ENCODE data around the gene PRRC1. TPM values are rescaled to one million over a fixed set of nuclear protein-coding genes. Genes with fewer than 3 reads are reported as not detected.
"Not testable (repeated sequence)": the region's sequence is repeated elsewhere in the genome, so short reads cannot be mapped to it uniquely, and the experiment has no call there.

The PRRC1 gene
- total and polyA plus RNA-seq, 8 donors = 57.5 to 95.2 (median 81.2) TPM

DNA sequence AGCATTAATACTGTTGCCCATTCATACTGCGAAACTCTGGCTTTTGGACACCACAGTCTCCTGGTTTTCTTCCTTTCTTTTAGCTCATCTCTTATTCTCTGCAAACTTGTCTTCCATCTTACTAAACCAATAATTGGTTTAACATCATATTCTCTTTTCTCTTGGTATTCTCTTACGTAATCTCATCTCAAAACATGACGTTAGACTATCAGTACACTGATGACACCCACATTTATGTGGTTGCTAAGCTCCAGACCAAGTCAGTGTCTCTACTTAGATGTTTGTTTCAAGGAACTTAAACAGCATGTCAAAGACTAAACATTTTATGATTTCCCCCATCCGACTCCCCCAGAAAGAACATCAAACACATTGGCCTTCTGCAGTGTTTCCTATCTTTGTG, 2.1 kb downstream of the PRRC1 start:
- intact Hi-C loops (cut with DNase I) = no loop called here
- TF ChIP-seq, protein P1, sequence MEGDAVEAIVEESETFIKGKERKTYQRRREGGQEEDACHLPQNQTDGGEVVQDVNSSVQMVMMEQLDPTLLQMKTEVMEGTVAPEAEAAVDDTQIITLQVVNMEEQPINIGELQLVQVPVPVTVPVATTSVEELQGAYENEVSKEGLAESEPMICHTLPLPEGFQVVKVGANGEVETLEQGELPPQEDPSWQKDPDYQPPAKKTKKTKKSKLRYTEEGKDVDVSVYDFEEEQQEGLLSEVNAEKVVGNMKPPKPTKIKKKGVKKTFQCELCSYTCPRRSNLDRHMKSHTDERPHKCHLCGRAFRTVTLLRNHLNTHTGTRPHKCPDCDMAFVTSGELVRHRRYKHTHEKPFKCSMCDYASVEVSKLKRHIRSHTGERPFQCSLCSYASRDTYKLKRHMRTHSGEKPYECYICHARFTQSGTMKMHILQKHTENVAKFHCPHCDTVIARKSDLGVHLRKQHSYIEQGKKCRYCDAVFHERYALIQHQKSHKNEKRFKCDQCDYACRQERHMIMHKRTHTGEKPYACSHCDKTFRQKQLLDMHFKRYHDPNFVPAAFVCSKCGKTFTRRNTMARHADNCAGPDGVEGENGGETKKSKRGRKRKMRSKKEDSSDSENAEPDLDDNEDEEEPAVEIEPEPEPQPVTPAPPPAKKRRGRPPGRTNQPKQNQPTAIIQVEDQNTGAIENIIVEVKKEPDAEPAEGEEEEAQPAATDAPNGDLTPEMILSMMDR (IDR thresholded peaks at IDR 0.05) = no peak
- Histone ChIP-seq H3K9me3 (peaks cover 0 to 16% of the 10 kb centered on the region in 2 donors), H3K4me3 (peak overlapping the region in 1 of 2 donors; percentile 84), H3K27me3 (no peaks in the 10 kb centered on the region), H3K4me1 (peaks cover 18 to 20% of the 10 kb centered on the region in 2 donors), H3K36me3 (peaks cover 0 to 28% of the 10 kb centered on the region in 2 donors), H3K27ac (no peak overlapping the region)
- DNase-seq (no peak), ATAC-seq (no peak)

DNA sequence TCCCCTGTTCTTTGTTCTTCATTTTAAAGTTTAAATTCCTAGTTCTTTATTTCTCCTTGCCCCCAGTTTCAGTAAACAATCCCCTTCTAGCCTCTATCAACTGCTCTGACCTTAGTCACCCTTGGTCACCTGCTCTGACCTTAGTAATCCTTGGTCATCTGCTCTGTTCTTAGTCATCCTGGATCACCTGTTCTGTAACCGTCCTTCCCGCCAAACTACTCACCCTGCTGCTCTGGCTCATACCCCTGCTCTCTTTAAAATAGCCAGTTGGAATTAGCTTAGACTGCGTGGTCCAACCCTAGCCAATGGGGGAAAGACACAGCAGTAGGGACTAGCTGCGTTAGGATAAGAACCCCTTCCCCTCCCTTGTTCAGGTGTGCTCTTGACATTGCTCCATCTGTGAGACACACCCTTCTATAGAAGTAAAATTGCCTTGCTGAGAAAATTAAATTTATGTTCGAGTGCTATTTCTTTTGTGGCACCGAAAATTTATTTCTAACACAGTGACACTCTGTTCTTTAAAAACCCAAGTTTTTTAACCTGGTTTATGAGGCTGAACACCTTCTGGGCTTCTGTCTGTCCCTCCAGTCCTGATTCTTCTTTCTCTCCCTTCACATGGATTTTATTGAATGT, 3.8 kb downstream of the PRRC1 start:
- Histone ChIP-seq H3K4me3 (no peak overlapping the region), H3K4me1 (peaks cover 18 to 20% of the 10 kb centered on the region in 2 donors), H3K36me3 (peaks cover 0 to 39% of the 10 kb centered on the region in 2 donors), H3K27me3 (no peaks in the 10 kb centered on the region), H3K27ac (no peak overlapping the region), H3K9me3 (peaks cover 0 to 16% of the 10 kb centered on the region in 2 donors)
- TF ChIP-seq, protein P1 (IDR thresholded peaks at IDR 0.05) = no peak
- intact Hi-C loops (cut with DNase I) = no loop called here
- DNase-seq = no peak
- ATAC-seq = no peak

DNA sequence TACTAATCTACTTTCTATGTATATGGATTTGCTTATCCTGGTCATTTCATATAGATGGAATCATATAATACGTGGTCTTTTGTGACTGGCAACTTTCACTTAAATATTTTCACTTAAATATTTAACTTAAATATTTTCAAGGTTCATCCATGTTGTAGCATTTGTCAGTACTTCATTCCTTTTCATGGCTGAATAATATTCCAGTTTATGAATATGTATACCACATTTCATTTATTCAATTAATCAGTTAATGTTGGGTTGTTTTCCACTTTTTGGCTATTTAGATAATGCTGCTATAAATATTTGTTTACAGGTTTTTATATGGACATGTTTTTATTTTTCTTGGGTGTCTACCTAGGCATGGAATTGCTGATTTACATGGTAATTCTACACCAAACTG, 7.7 kb downstream of the PRRC1 start:
- DNase-seq = no peak
- TF ChIP-seq, protein P1 (IDR thresholded peaks at IDR 0.05) = no peak
- peaks cover 0 to 16% of the 10 kb centered on the region in 2 donors for H3K9me3 ChIP-seq
- no peaks in the 10 kb centered on the region for H3K27me3 ChIP-seq
- H3K4me3 ChIP-seq = no peak overlapping the region
- H3K4me1 ChIP-seq = no peaks in the 10 kb centered on the region
- H3K27ac ChIP-seq = no peak overlapping the region
- ATAC-seq = no peak
- H3K36me3 ChIP-seq = peaks cover 0 to 71% of the 10 kb centered on the region in 2 donors
- intact Hi-C loops (cut with DNase I) = no loop called here

DNA sequence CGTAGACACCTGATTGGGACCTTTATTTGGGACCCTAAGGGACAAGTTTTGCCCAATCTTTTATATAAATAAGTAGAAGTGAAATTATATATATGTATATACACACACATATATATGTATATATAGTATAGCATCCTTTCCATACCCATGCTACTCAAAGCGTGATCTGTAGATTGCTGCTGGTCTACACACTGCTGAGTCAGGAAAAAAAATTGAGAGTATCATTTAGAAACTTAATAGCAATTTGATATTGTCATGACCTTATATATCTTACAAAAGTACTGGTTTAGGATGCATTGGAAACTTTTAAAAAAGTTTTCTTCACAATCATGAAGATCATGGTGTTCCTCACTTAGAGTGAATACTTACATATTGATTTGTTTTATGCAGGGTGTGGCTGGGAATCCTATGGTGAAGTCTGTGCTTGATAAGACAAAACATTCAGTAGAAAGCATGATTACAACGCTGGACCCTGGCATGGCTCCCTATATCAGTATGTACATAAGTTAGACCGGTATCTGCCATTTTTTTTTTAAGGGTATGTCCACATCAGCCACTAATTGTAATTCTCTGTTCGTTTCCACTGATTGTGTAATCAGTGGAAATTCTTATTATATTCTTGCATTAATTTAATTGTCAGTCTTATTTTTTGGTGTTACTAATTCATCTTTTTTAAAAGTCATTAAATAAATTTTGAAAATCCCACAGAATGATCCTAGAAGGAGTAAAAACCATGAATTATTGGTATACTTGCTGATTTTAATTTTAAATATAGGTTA, 12.7 kb downstream of the PRRC1 start:
- Histone ChIP-seq H3K4me1 (no peaks in the 10 kb centered on the region), H3K9me3 (no peaks in the 10 kb centered on the region), H3K4me3 (no peak overlapping the region), H3K27ac (no peak overlapping the region), H3K27me3 (no peaks in the 10 kb centered on the region), H3K36me3 (peaks cover 7 to 86% of the 10 kb centered on the region in 2 donors)
- DNase-seq (no peak), ATAC-seq (no peak)
- intact Hi-C loops (cut with DNase I) = no loop called here
- TF ChIP-seq, protein P1 (IDR thresholded peaks at IDR 0.05) = no peak

DNA sequence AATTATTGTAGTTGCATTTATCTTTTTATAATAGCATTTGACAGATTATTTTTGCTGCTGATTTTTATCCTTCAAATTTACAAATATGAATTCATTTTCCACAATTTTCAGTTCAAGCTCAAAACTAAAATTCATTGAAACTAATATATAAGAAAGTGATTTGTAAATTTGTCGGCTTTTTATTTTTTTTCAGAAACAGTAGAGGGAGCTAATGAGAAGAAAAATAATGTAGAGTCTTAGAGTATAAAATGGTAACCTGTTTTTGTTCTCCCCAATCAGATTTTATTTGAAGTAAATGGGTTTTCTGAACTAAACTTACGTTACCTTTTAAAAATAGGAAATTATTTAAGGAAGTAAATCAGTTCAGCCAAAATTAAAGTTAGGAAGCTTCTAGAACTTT, 19.2 kb downstream of the PRRC1 start:
- ATAC-seq = no peak

DNA sequence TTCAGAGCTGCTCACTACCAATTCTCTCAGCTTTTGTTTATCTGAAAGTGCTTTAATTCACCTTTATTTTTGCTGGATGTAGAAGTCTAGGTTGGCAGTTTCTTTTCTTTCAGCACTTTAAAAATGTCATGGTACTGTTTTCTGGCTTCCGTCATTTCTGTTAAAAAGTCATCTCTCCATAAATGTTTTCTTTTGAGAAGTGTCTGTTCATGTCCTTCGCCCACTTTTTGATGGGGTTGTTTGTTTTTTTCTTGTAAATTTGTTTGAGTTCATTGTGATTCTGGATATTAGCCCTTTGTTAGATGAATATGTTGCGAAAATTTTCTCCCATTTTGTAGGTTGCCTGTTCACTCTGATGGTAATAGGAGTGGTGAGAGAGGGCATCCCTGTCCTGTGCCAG, 23.1 kb downstream of the PRRC1 start:
- H3K27ac ChIP-seq; ATAC-seq; H3K4me1 ChIP-seq; H3K27me3 ChIP-seq; intact Hi-C loops (cut with DNase I); H3K9me3 ChIP-seq; H3K4me3 ChIP-seq; DNase-seq: not testable (repeated sequence)
- H3K36me3 ChIP-seq = peaks cover 0 to 60% of the 10 kb centered on the region in 2 donors

More for the DNA sequence above, 19.2 kb downstream of the PRRC1 start:
- TF ChIP-seq, protein P1 (IDR thresholded peaks at IDR 0.05) = no peak
- peaks cover 0 to 4% of the 10 kb centered on the region in 2 donors for H3K9me3 ChIP-seq
- no peak overlapping the region for H3K27ac ChIP-seq
- intact Hi-C loops (cut with DNase I) = no loop called here
- peaks cover 7 to 87% of the 10 kb centered on the region in 2 donors for H3K36me3 ChIP-seq
- no peaks in the 10 kb centered on the region for H3K27me3 ChIP-seq
- no peaks in the 10 kb centered on the region for H3K4me1 ChIP-seq
- DNase-seq = no peak
- H3K4me3 ChIP-seq = no peak overlapping the region

DNA sequence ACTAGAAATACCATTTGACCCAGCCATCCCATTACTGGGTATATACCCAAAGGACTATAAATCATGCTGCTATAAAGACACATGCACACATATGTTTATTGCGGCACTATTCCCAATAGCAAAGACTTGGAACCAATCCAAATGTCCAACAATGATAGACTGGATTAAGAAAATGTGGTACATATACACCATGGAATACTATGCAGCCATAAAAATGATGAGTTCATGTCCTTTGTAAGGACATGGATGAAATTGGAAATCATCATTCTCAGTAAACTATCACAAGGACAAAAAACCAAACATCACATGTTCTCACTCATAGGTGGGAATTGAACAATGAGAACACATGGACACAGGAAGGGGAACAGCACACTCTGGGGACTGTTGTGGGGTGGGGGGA, 27.8 kb downstream of the PRRC1 start:
- H3K9me3 ChIP-seq; H3K27ac ChIP-seq; H3K27me3 ChIP-seq; DNase-seq; H3K4me3 ChIP-seq; ATAC-seq; intact Hi-C loops (cut with DNase I); H3K4me1 ChIP-seq: not testable (repeated sequence)
- peaks cover 0 to 49% of the 10 kb centered on the region in 2 donors for H3K36me3 ChIP-seq

All from left lung (tissue), 10 donors.